MCF 10A (cell line): Measurements from ENCODE around the gene PDHX. TPM values are rescaled to one million over a fixed set of nuclear protein-coding genes. Genes with fewer than 3 reads are reported as not detected.

Experiments used
- BruUV-seq: library from RNA; stranded (reverse); fragments of 400-500 nt; replicated peaks from 2 replicates; lab custom pipeline; 2021; lab: Mats Ljungman, UMichigan
- CTCF ChIA-PET: fragments of 300-600 bp; sonication (Branson Sonifier 250); formaldehyde crosslinking; extraction: SDS; loops from one replicate; lab custom pipeline; 2021; ENCODE audit warnings: antibody characterized with exemption, inconsistent platforms; lab: Yijun Ruan, JAX
- POLR2A ChIA-PET: fragments of 300-600, 350-650 bp; sonication (Branson Sonifier 250); formaldehyde crosslinking; extraction: SDS; loops from one replicate; lab custom pipeline; 2020; ENCODE audit warnings: antibody characterized with exemption, inconsistent platforms; lab: Yijun Ruan, JAX
- DNase-seq: peaks from one replicate; pipeline ENCODE4 v3.0.0-alpha.2; 2018; ENCODE audit not compliant: unreplicated experiment
- H3K27ac Mint-ChIP-seq: one replicate; pipeline ENCODE4 v1.8.0; 2022; ENCODE audit warnings: mild to moderate bottlenecking, low read depth, mixed read lengths; ENCODE audit not compliant: unreplicated experiment
- H3K27me3 Mint-ChIP-seq: one replicate; pipeline ENCODE4 v1.8.0; 2022; ENCODE audit warnings: mixed read lengths; ENCODE audit not compliant: insufficient read depth, unreplicated experiment
- H3K36me3 Mint-ChIP-seq: one replicate; pipeline ENCODE4 v1.8.0; 2022; ENCODE audit warnings: mild to moderate bottlenecking, moderate library complexity, mixed read lengths; ENCODE audit not compliant: insufficient read depth, unreplicated experiment
- H3K4me1 Mint-ChIP-seq: one replicate; pipeline ENCODE4 v1.8.0; 2022; ENCODE audit warnings: mixed read lengths; ENCODE audit not compliant: insufficient read depth, unreplicated experiment
- H3K4me3 Mint-ChIP-seq: one replicate; pipeline ENCODE4 v1.8.0; 2022; ENCODE audit warnings: mild to moderate bottlenecking, moderate library complexity, mixed read lengths; ENCODE audit not compliant: unreplicated experiment
- H3K9me3 Mint-ChIP-seq: one replicate; pipeline ENCODE4 v1.8.0; 2022; ENCODE audit warnings: mixed read lengths; ENCODE audit not compliant: unreplicated experiment
- CTCF ChIP-seq: fragments of 200-600 bp; IDR thresholded peaks from one replicate; pipeline ENCODE4 v1.8.0; 2022; ENCODE audit warnings: antibody characterized with exemption, mild to moderate bottlenecking; ENCODE audit not compliant: unreplicated experiment
- intact Hi-C: fragments of 100-400 bp; cut with micrococcal nuclease; formaldehyde crosslinking; loops from 2 replicates; pipeline ENCODE4 v1.14.1; 2022
- microRNA-seq: library from miRNA; unstranded; fragments of <30 nt; microRNA quantifications from one replicate; pipeline ENCODE4 v1.2.0, GENCODE V29; 2022
- total RNA-seq: library from RNA; stranded (reverse); gene quantifications from 2 replicates; pipeline ENCODE4 v1.2.3, GENCODE V29; 2022

Gene PDHX
- total RNA-seq, 1 experiment from 2014 or later, result 35.9 TPM

DNA sequence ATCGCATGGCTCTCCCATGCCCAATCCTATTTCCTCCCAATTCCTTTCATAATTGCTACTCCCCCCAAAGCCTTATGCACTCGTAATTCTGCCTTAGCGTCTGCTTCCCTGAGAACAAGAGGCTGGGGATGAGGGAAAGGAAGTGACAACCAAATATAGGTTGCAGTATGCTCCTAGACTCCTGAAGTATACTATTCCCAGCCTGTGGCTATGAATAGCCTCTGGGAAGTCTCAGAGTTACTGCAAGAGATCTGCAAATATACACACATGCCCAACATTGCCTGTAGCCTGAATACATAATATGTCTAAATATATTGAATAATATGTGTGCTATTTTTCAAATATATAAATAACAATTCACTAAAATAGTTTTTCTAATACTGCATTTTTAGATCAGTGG lies 126.5 kb downstream of the PDHX start:
- H3K4me3 Mint-ChIP-seq, result no peak overlapping the region
- no peak overlapping the region for H3K27ac Mint-ChIP-seq
- no peaks in the 10 kb centered on the region for H3K9me3 Mint-ChIP-seq
- no peaks in the 10 kb centered on the region for H3K27me3 Mint-ChIP-seq
- TF ChIP-seq CTCF, result no peak
- intact Hi-C loops, result no loop called here
- H3K4me1 Mint-ChIP-seq, result peaks cover 24% of the 10 kb centered on the region
- no TSS peak for BruUV-seq
- H3K36me3 Mint-ChIP-seq, result no peaks in the 10 kb centered on the region
- CTCF ChIA-PET, result interaction anchor here (0.8 kb wide), 1 partner anchor 147 kb away, joined by 3 read pairs; no protein-coding TSS in a partner anchor
- no peak for DNase-seq
- POLR2A ChIA-PET, result interaction anchor here (0.6 to 4.6 kb wide), 4 partner anchors 8 to 1690 kb away, joined by 3 to 41 read pairs (median 12); no protein-coding TSS in a partner anchor

- H3K4me1 Mint-ChIP-seq, result peaks cover 21% of the 10 kb centered on the region
- no peaks in the 10 kb centered on the region for H3K27me3 Mint-ChIP-seq
- POLR2A ChIA-PET, result interaction anchor here (0.7 to 4.6 kb wide), 4 partner anchors 9 to 131 kb away, joined by 3 to 41 read pairs (median 4); no protein-coding TSS in a partner anchor
- DNase-seq, result no peak
- CTCF ChIA-PET, result interaction anchor here (0.5 to 1.0 kb wide), 6 partner anchors 9 to 366 kb away, joined by 3 to 4 read pairs (median 3); no protein-coding TSS in a partner anchor
- H3K27ac Mint-ChIP-seq, result no peak overlapping the region
- BruUV-seq, result no TSS peak
- TF ChIP-seq CTCF, result no peak
- no peaks in the 10 kb centered on the region for H3K9me3 Mint-ChIP-seq
- intact Hi-C loops, result no loop called here
- H3K36me3 Mint-ChIP-seq, result no peaks in the 10 kb centered on the region
- H3K4me3 Mint-ChIP-seq, result no peak overlapping the region
Observed at GRCh38 chr11:35043936-35044335, 127.5 kb downstream of the PDHX start.

GRCh38 chr11:35045236-35045820 lies 128.9 kb downstream of the PDHX start:
- ChIA-PET CTCF (interaction anchor here (0.6 kb wide), 1 partner anchor 263 kb away, joined by 3 read pairs; no protein-coding TSS in a partner anchor), POLR2A (no interaction called here)
- Mint-ChIP-seq H3K4me3 (no peak overlapping the region), H3K9me3 (no peaks in the 10 kb centered on the region), H3K4me1 (peaks cover 14% of the 10 kb centered on the region), H3K27me3 (no peaks in the 10 kb centered on the region), H3K27ac (no peak overlapping the region), H3K36me3 (no peaks in the 10 kb centered on the region)
- DNase-seq, result no peak
- TF ChIP-seq CTCF, result no peak
- intact Hi-C loops, result no loop called here
- no TSS peak for BruUV-seq

Small RNA genes lying within 50 kb of the gene (microRNA-seq; reads per million reads assigned to microRNA genes)
- gene MIR1343, result 19.4 reads per million, percentile 57 among the genes with 10 or more reads in this experiment

Other genes with a start within 250 kb of the PDHX start
- 32.4 and 36.9 TPM in 2 replicates for gene APIP, start 239 bp upstream of the PDHX start, total RNA-seq
- 323 and 446 TPM in 2 replicates for gene CD44, start 222.6 kb downstream of the PDHX start, total RNA-seq